ENCODE results near the gene FKBP6.
"Not testable (repeated sequence)": the region's sequence is repeated elsewhere in the genome, so short reads cannot be mapped to it uniquely, and the experiment has no call there.

The FKBP6 gene

GRCh38 chr7:73358590-73359275, 30.8 kb downstream of the FKBP6 start:
- no peak for DNase-seq

- DNase-seq: no peak
Measured at GRCh38 chr7:73359306-73359705, 31.3 kb downstream of the FKBP6 start.

GRCh38 chr7:73359746-73360375, 31.9 kb downstream of the FKBP6 start:
- no peak for DNase-seq

GRCh38 chr7:73360590-73360989, 32.6 kb downstream of the FKBP6 start:
- not testable (repeated sequence) for DNase-seq

- no peak for DNase-seq
Measured at GRCh38 chr7:73363225-73364005, 35.5 kb downstream of the FKBP6 start.

GRCh38 chr7:73364006-73364728, 36.2 kb downstream of the FKBP6 start:
- no peak for DNase-seq

GRCh38 chr7:73366127-73366526, 38.2 kb downstream of the FKBP6 start:
- no peak for DNase-seq

GRCh38 chr7:73366990-73367389, 39.0 kb downstream of the FKBP6 start:
- DNase-seq: no peak

GRCh38 chr7:73369009-73369408, 41.0 kb downstream of the FKBP6 start:
- no peak for DNase-seq

- DNase-seq: no peak
Measured at GRCh38 chr7:73369622-73370021, 41.7 kb downstream of the FKBP6 start.

GRCh38 chr7:73373741-73374140, 45.8 kb downstream of the FKBP6 start:
- no peak for DNase-seq

GRCh38 chr7:73376262-73376661, 48.3 kb downstream of the FKBP6 start:
- DNase-seq: not testable (repeated sequence)

GRCh38 chr7:73376671-73377412, 48.9 kb downstream of the FKBP6 start:
- DNase-seq: no peak

GRCh38 chr7:73377413-73378200, 49.6 kb downstream of the FKBP6 start:
- not testable (repeated sequence) for DNase-seq

- no peak for DNase-seq
Measured at GRCh38 chr7:73382934-73383503, 55.1 kb downstream of the FKBP6 start.

- no peak for DNase-seq
Measured at GRCh38 chr7:73387221-73387828, 59.4 kb downstream of the FKBP6 start.

- DNase-seq: no peak
Measured at GRCh38 chr7:73387908-73388414, 60.0 kb downstream of the FKBP6 start.

GRCh38 chr7:73391396-73391795, 63.4 kb downstream of the FKBP6 start:
- DNase-seq: no peak

GRCh38 chr7:73394422-73394821, 66.5 kb downstream of the FKBP6 start:
- DNase-seq: no peak

All from midbrain (tissue), 1 donor.